NCI-H82 (cell line): ENCODE measurements around the gene TBC1D14.

Source experiments
- DNase-seq: peaks from one replicate; lab custom pipeline; 2025; lab: John Stamatoyannopoulos, UW

TBC1D14 gene

GRCh38 chr4:7001271-7001670, 91.6 kb downstream of the TBC1D14 start:
- no peak for DNase-seq

- DNase-seq, result no peak
Measured at GRCh38 chr4:7002336-7002735, 92.7 kb downstream of the TBC1D14 start.

GRCh38 chr4:7003176-7003878, 93.7 kb downstream of the TBC1D14 start:
- DNase-seq, result peak; percentile 7

- no peak for DNase-seq
Measured at GRCh38 chr4:7003879-7004240, 94.2 kb downstream of the TBC1D14 start.

GRCh38 chr4:7004331-7004730, 94.7 kb downstream of the TBC1D14 start:
- DNase-seq, result no peak

- no peak for DNase-seq
Measured at GRCh38 chr4:7005571-7005970, 95.9 kb downstream of the TBC1D14 start.

- no peak for DNase-seq
Measured at GRCh38 chr4:7006411-7006810, 96.8 kb downstream of the TBC1D14 start.

- DNase-seq, result no peak
Measured at GRCh38 chr4:7007142-7007907, 97.7 kb downstream of the TBC1D14 start.

- DNase-seq, result no peak
Measured at GRCh38 chr4:7007944-7008343, 98.3 kb downstream of the TBC1D14 start.

GRCh38 chr4:7009564-7009963, 99.9 kb downstream of the TBC1D14 start:
- DNase-seq, result no peak

GRCh38 chr4:7013175-7013574, 103.5 kb downstream of the TBC1D14 start:
- no peak for DNase-seq

GRCh38 chr4:7014815-7015214, 105.2 kb downstream of the TBC1D14 start:
- DNase-seq, result no peak

- no peak for DNase-seq
Measured at GRCh38 chr4:7015383-7016035, 105.9 kb downstream of the TBC1D14 start.

GRCh38 chr4:7016086-7016485, 106.5 kb downstream of the TBC1D14 start:
- no peak for DNase-seq

- no peak for DNase-seq
Measured at GRCh38 chr4:7016512-7016911, 106.9 kb downstream of the TBC1D14 start.

GRCh38 chr4:7017446-7018048, 107.9 kb downstream of the TBC1D14 start:
- no peak for DNase-seq

GRCh38 chr4:7018281-7018680, 108.7 kb downstream of the TBC1D14 start:
- DNase-seq, result no peak

- no peak for DNase-seq
Measured at GRCh38 chr4:7019367-7019766, 109.7 kb downstream of the TBC1D14 start.

- no peak for DNase-seq
Measured at GRCh38 chr4:7020290-7020689, 110.7 kb downstream of the TBC1D14 start.

GRCh38 chr4:7020856-7021255, 111.2 kb downstream of the TBC1D14 start:
- no peak for DNase-seq

- no peak for DNase-seq
Measured at GRCh38 chr4:7021355-7021754, 111.7 kb downstream of the TBC1D14 start.

GRCh38 chr4:7021930-7022664, 112.5 kb downstream of the TBC1D14 start:
- DNase-seq, result no peak
